ENCODE results near the gene GOLM1. TPM values are rescaled to one million over a fixed set of nuclear protein-coding genes. Genes with fewer than 3 reads are reported as not detected.

Gene GOLM1, protein sequence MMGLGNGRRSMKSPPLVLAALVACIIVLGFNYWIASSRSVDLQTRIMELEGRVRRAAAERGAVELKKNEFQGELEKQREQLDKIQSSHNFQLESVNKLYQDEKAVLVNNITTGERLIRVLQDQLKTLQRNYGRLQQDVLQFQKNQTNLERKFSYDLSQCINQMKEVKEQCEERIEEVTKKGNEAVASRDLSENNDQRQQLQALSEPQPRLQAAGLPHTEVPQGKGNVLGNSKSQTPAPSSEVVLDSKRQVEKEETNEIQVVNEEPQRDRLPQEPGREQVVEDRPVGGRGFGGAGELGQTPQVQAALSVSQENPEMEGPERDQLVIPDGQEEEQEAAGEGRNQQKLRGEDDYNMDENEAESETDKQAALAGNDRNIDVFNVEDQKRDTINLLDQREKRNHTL
- 107 to 123 TPM (median 114 TPM) in 5 replicates for total RNA-seq (2022; extraction: Qiagen RNA extraction; ENCODE audit: low read depth)

GRCh38 chr9:86098824-86099700 is at the start of gene GOLM1:
Gene GOLM1 (minus strand): TSS chr9:86099558. CDS start chr9:86079320, 20,238 bp downstream.

Other genes starting within 250 kb of the GOLM1 start
- 24.7 to 28.9 TPM (median 27.5 TPM) in 5 replicates for gene NAA35, start 158.4 kb downstream of the GOLM1 start, total RNA-seq (2022; extraction: Qiagen RNA extraction; ENCODE audit: low read depth)
- gene C9orf153, start 160.1 kb upstream of the GOLM1 start, total RNA-seq (2022; extraction: Qiagen RNA extraction; ENCODE audit: low read depth), result 0.27 to 0.37 TPM (median 0.27 TPM) in 3 of 5 replicates, not detected in the others
- 44.5 to 50.1 TPM (median 44.8 TPM) in 5 replicates for gene ISCA1, start 183.0 kb upstream of the GOLM1 start, total RNA-seq (2022; extraction: Qiagen RNA extraction; ENCODE audit: low read depth)